ENCODE results near the gene KIF22.
"Not testable (repeated sequence)": the region's sequence is repeated elsewhere in the genome, so short reads cannot be mapped to it uniquely, and the experiment has no call there.

Gene KIF22

DNA sequence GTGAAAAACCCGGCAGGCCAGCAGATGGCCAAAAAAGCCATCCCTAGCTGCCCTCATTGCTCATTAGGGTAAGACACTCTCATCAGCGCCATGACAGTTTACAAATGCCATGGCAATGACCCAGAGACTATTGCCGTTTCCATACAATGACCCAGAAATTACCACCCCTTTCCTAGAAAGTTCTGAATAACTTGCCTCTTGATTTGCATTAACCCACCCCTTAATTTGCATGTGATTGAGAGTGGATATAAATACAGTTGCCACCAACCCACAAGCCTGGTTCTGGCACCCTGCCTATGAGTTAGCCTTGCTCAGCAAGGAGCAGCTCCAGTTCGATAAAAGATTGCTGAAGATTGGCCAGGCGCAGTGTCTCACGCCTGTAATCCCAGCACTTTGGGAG is 28.7 kb upstream of the KIF22 start:
- no peaks in the 10 kb centered on the region for H3K9me3 ChIP-seq (replicated peaks in 1 of 11)
- no peak overlapping the region for H3K27ac ChIP-seq
- no peak overlapping the region for H3K4me3 ChIP-seq
- no peaks in the 10 kb centered on the region for H3K36me3 ChIP-seq
- H4K20me1 ChIP-seq = no peaks in the 10 kb centered on the region
- H3K27me3 ChIP-seq = no peaks in the 10 kb centered on the region
- 0 out of 22 replicates have a peak overlapping the region, but pooled peaks of 1 of the 11 experiments have one; percentile 21 for H3K4me2 ChIP-seq
- peaks cover 14 to 29% (median 17%) of the 10 kb centered on the region in 10 experiments for H3K4me1 ChIP-seq
- H3K9ac ChIP-seq = no peak overlapping the region
- TF ChIP-seq Cebpa-rat (IDR thresholded peaks at IDR 0.05) = no peak

DNA sequence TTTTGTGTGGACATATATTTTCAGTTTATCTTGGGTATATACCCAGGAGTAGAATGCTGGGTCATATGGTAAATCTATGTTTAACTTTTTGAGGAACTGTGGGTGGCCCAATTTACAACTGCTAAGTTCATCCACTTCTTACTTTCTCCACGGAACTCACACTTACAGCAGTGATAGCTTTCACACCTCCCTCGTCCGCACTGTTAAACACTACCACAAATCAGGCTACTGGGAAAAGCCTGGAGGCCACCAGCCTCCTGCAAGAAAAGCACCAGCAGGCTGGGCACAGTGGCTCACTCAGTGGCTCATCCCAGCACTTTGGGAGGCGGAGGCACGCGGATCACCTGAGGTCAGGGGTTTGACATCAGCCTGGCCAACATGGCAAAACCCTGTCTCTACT is 27.2 kb upstream of the KIF22 start:
- Histone ChIP-seq H3K4me2 (peak overlapping the region; percentile 14 to 66 (median 39); a peak in 19 of 22 replicates), H3K27me3 (no peaks in the 10 kb centered on the region), H3K4me3 (no peak overlapping the region), H3K4me1 (peaks cover 13 to 21% (median 15%) of the 10 kb centered on the region in 10 experiments), H3K36me3 (no peaks in the 10 kb centered on the region), H3K9me3 (replicated peaks in 1 of 11) (no peaks in the 10 kb centered on the region), H3K9ac (no peak overlapping the region), H4K20me1 (no peaks in the 10 kb centered on the region), H3K27ac (no peak overlapping the region; a peak in 2 of 22 replicates)
- TF ChIP-seq Cebpa-rat (IDR thresholded peaks at IDR 0.05) = no peak

DNA sequence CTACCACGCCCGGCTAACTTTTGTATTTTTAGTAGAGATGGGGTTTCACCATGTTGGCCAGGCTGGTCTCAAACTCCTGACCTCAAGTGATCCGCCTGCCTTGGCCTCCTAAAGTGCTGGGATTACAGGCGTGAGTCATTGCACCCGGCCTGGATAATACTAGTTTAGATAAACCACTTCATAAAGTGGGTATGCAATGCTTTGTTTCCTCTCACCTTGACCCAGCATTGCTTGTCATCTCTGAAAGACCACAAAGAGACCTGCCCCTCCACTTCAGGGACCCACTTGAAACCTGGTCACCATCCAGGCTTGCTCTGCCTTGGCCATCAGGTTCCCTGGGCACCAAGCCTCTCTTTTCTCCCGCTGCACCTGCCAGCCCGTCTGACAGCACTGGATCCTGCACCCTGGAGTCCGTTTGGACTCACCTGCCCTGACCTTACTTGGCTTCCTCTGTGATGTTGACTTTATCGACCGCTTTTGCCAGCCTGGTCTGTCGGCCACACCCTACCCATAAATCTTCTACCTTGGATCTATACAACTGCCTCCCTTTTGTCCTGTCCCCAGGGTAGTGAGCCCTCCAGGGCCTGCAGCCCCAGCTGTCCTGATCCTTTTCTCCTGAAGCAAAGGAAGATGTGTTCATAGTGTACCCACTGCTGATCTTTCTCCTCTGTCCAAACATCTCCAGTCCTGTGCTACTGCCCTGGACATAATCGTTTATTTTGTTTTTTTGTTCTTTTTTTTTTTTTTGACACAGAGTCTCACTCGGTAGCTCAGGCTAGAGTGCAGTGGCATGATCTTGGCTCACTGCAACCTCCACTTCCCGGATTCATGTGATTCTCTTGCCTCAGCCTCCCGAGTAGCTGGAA is 25.2 kb upstream of the KIF22 start:
- Histone ChIP-seq H3K4me2 (no peak overlapping the region), H3K27ac (no peak overlapping the region), H3K36me3 (no peaks in the 10 kb centered on the region), H4K20me1 (no peaks in the 10 kb centered on the region), H3K4me3 (no peak overlapping the region), H3K4me1 (peaks cover 10 to 20% (median 15%) of the 10 kb centered on the region in 10 experiments), H3K9ac (no peak overlapping the region), H3K9me3 (replicated peaks in 1 of 11) (no peaks in the 10 kb centered on the region), H3K27me3 (no peaks in the 10 kb centered on the region)
- no peak for TF ChIP-seq Cebpa-rat (IDR thresholded peaks at IDR 0.05)

DNA sequence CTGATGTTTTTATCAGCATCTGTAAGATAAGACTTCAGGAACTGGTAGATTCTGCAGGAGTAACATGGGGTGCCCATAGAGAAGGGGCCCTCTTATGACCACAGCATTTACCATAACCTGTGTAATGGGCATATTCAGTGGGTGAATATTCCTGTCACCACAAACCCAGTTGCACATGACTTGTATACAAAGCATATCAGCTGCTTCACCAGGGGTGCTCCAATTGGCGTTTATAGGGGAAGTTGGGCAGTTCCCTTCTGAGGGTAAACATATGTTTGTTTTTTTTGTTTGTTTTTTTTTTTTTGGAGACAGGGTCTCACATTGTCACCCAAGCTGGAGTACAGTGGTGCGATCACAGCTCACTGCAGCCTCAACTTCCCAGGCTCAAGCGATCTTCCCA is 24.0 kb upstream of the KIF22 start:
- Histone ChIP-seq H3K36me3 (no peaks in the 10 kb centered on the region), H3K9ac (no peak overlapping the region), H3K4me3 (no peak overlapping the region), H3K4me1 (peaks cover 10 to 21% (median 16%) of the 10 kb centered on the region in 10 experiments), H3K27me3 (no peaks in the 10 kb centered on the region), H3K4me2 (peak overlapping the region in 1 of 11 experiments; percentile 40; a peak in 1 of 22 replicates), H3K9me3 (replicated peaks in 1 of 11) (no peaks in the 10 kb centered on the region), H3K27ac (no peak overlapping the region), H4K20me1 (no peaks in the 10 kb centered on the region)
- no peak for TF ChIP-seq Cebpa-rat (IDR thresholded peaks at IDR 0.05)

DNA sequence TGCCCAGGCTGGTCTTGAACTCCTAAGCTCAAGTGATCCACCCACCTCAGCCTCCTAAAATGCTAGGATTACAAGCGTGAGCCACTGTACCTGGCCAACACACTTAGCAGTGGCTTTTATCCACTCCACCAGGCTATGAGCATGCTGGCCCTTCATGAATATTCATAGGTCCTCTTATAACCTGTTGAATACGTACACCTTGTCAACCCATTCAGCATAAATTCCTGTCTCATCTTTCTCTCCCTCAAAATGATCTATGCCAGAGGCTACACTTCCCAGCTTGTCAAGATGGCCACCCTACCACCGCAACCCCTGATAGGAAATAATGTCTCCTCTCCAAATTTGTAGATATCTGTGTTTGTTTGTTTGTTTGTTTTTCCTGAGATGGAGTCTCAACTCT is 23.5 kb upstream of the KIF22 start:
- H3K9me3 ChIP-seq (replicated peaks in 1 of 11) = no peaks in the 10 kb centered on the region
- 0 out of 22 replicates have a peak overlapping the region, but pooled peaks of 1 of the 11 experiments have one; percentile 40 for H3K4me2 ChIP-seq
- H3K27ac ChIP-seq = no peak overlapping the region
- H3K9ac ChIP-seq = no peak overlapping the region
- H3K4me1 ChIP-seq = peaks cover 10 to 21% (median 15%) of the 10 kb centered on the region in 10 experiments
- no peaks in the 10 kb centered on the region for H3K36me3 ChIP-seq
- no peak overlapping the region for H3K4me3 ChIP-seq
- no peaks in the 10 kb centered on the region for H4K20me1 ChIP-seq
- no peaks in the 10 kb centered on the region for H3K27me3 ChIP-seq
- TF ChIP-seq Cebpa-rat (IDR thresholded peaks at IDR 0.05) = no peak

DNA sequence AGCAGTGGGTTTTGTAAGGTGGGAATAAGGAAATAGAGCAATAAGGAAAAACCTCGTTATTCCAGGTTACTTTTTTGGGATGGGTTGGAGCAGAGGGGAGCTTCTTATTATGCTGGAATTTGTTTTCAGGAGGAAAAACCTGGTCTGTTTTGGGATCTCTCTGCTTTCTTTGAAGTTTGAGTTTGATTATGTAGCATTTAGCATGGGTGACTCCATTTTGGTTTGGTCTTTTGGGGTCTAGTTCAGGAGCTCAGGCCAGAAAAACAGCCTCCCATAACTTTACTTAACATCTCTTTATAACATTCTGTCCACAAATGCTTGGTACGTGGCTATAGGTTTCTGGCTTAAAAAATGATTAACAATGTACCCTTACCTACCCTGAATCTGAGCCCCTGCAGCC is 21.0 kb upstream of the KIF22 start:
- Histone ChIP-seq H3K36me3 (no peaks in the 10 kb centered on the region), H3K27ac (no peak overlapping the region), H3K4me2 (no peak overlapping the region), H3K4me3 (no peak overlapping the region), H3K9ac (no peak overlapping the region), H3K4me1 (peaks cover 0 to 7% (median 0%) of the 10 kb centered on the region in 10 experiments; a peak in 1 of 20 replicates), H4K20me1 (no peaks in the 10 kb centered on the region), H3K27me3 (no peaks in the 10 kb centered on the region), H3K9me3 (replicated peaks in 1 of 11) (no peaks in the 10 kb centered on the region)
- TF ChIP-seq Cebpa-rat (IDR thresholded peaks at IDR 0.05) = no peak

DNA sequence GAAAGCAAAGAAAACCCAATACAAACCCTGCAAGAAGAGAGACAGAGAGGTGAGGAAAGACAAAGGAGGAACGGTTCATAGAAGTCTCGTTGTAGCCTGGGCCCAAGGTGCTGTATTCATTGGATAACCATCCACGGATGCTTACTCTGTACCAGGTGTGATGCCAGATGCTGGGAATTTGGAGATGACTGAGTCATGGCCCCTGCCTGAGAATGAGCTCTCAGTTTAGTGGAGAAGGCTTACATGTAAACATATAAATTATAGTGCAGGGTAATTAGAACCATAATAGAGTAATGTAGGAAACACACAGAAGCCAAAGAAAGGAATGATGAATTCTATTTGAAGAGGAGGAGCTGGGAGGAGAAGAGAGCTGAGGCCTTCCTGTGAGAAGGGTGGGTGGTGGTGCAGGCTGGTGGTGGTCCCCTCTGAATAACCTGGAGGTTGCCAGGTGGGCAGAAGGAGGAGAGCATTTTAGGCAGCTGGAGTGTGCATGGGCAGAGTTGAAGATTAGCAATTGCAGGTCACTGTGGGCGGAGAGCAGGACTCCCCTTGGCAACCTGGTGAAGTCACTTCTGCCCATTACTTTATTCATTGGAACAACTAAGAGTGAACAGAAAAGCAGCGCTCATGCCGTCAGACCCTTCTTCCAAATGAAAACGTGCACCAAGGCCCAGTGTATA is 20.2 kb upstream of the KIF22 start:
- Histone ChIP-seq H3K9me3 (replicated peaks in 1 of 11) (no peaks in the 10 kb centered on the region), H3K4me3 (no peak overlapping the region), H3K4me1 (peaks cover 0 to 7% (median 0%) of the 10 kb centered on the region in 10 experiments; a peak in 1 of 20 replicates), H3K27me3 (no peaks in the 10 kb centered on the region), H3K4me2 (no peak overlapping the region), H3K36me3 (no peaks in the 10 kb centered on the region), H4K20me1 (no peaks in the 10 kb centered on the region), H3K9ac (no peak overlapping the region), H3K27ac (no peak overlapping the region)
- TF ChIP-seq Cebpa-rat (IDR thresholded peaks at IDR 0.05) = no peak

DNA sequence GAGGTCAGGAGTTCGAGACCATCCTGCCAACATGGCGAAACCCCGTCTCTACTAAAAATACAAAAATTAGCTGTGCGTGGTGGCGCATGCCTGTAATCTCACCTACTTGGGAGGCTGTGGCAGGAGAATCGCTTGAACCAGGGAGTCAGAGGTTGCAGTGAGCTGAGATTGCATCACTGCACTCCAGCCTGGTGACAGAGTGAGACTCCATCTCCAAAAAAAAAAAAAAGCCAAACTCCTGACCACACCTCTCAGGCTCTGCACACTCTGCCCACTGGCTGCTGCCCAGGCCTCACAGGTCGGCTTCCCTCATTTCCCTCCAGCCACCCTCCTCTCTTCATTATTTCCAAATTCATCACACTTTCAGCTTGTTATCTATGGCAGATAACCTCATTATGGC is 18.2 kb upstream of the KIF22 start:
- H3K9ac ChIP-seq; H4K20me1 ChIP-seq; H3K36me3 ChIP-seq; H3K27ac ChIP-seq; H3K9me3 ChIP-seq (replicated peaks in 1 of 11); H3K4me3 ChIP-seq; H3K4me2 ChIP-seq; H3K27me3 ChIP-seq: not testable (repeated sequence)
- peaks cover 0 to 12% (median 4%) of the 10 kb centered on the region in 10 experiments; a peak in 6 of 20 replicates for H3K4me1 ChIP-seq

DNA sequence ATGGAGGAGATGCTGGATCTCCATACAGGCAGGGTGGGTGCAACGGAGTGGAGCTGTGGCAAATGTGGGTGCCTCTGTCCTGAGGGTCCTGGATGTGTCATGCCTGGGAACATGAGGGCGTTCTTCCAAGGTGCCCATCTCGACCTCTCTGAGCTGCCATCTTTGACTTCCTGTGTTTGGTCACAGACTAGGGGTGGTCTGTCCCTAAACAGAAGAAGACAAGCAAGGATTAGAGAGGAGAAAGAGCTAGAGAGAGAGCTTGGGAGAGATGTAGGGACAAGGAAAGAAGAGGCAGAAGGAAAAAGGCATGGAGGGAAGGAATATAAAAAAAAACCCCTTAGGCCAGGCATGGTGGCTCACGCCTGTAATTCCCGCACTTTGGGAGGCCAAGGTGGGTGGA is 15.8 kb upstream of the KIF22 start:
- Histone ChIP-seq H3K4me1 (peaks cover 0 to 12% (median 4%) of the 10 kb centered on the region in 10 experiments; a peak in 6 of 20 replicates), H3K4me3 (no peak overlapping the region), H3K9ac (no peak overlapping the region), H3K27me3 (no peaks in the 10 kb centered on the region), H3K27ac (no peak overlapping the region), H4K20me1 (no peaks in the 10 kb centered on the region), H3K9me3 (replicated peaks in 1 of 11) (no peaks in the 10 kb centered on the region), H3K36me3 (no peaks in the 10 kb centered on the region), H3K4me2 (no peak overlapping the region)
- TF ChIP-seq Cebpa-rat (IDR thresholded peaks at IDR 0.05) = no peak

Data from BLaER1 treated with 17β-estradiol and CSF1 and Interleukin-3, amounts not matched to agents 10 nM and 100 nM (cell line).